ENCODE results near the gene TRAFD1.
"Not testable (repeated sequence)": the region's sequence is repeated elsewhere in the genome, so short reads cannot be mapped to it uniquely, and the experiment has no call there.

TRAFD1 gene

GRCh38 chr12:112125250-112125999 is at the start of gene TRAFD1:
TRAFD1 (plus strand) TSS chr12:112125560; CDS start chr12:112130523, 4,963 bp downstream.
- Histone ChIP-seq H3K27me3 (replicated peaks; ENCODE audit: control insufficient read depth, insufficient read depth, low read length) (no peaks in the 10 kb centered on the region), H3K9ac (ENCODE audit: low read length) (peak within 1 kb of the TSS; percentile 92), H3K9me3 (ENCODE audit: control insufficient read depth, low read length) (no peaks in the 10 kb centered on the region), H3K4me1 (ENCODE audit: control insufficient read depth, insufficient read depth, low read length) (peaks cover 60% of the 10 kb centered on the region), H3K4me3 (ENCODE audit: low read length) (peak within 1 kb of the TSS; percentile 86), H3K36me3 (ENCODE audit: control insufficient read depth, insufficient read depth, low read length, severe bottlenecking) (no peaks in the 10 kb centered on the region)
- peak; percentile 99 for DNase-seq (ENCODE audit: low read depth)

DNA sequence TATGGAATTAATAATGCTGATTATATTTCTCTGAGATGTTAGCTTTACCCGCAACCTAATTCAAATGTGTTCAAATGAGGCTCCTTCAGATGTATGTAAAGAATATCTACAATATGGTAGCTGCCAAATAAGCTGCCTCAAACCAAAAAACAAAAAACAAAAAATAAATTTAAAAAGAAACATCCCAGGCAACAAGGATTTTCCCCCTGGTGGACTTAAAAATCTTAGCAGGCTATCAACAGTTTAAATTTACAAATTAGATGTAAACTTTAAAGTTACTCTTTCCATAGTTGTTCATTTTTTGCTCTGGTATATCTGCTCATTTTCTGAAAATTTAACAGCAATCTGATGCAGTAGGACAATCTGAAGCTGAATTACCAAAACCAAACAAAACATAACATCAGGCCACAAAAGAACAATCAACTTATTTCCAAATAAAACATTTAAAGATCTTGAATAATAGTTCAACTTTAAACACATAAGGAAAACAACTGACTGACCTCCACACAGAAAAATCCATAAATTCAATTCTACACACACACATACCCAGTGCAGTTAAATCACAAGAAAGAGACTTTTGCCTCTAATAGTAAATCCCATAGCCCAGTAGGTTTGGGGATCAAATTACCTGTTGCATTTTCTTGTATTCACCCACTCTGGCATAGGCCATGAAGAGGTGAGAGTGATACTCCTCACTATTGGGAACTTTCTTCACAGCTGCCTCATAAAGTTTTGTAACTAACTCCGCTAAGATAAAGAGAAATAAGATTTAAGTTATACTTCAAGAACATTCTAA is 38.1 kb upstream of the TRAFD1 start:
- peaks cover 21% of the 10 kb centered on the region for H3K4me1 ChIP-seq (ENCODE audit: control insufficient read depth, insufficient read depth, low read length)
- no peaks in the 10 kb centered on the region for H3K27me3 ChIP-seq (replicated peaks; ENCODE audit: control insufficient read depth, insufficient read depth, low read length)
- H3K9me3 ChIP-seq (ENCODE audit: control insufficient read depth, low read length), result no peaks in the 10 kb centered on the region
- DNase-seq (ENCODE audit: low read depth), result peak; percentile 29
- H3K36me3 ChIP-seq (ENCODE audit: control insufficient read depth, insufficient read depth, low read length, severe bottlenecking), result peaks cover 66% of the 10 kb centered on the region
- H3K9ac ChIP-seq (ENCODE audit: low read length), result no peak overlapping the region
- H3K4me3 ChIP-seq (ENCODE audit: low read length), result no peak overlapping the region

GRCh38 chr12:112087851-112088250 is 37.5 kb upstream of the TRAFD1 start:
- H3K4me3 ChIP-seq (ENCODE audit: low read length), result no peak overlapping the region
- no peak for DNase-seq (ENCODE audit: low read depth)
- no peak overlapping the region for H3K9ac ChIP-seq (ENCODE audit: low read length)
- H3K4me1 ChIP-seq (ENCODE audit: control insufficient read depth, insufficient read depth, low read length), result peaks cover 21% of the 10 kb centered on the region
- H3K27me3 ChIP-seq (replicated peaks; ENCODE audit: control insufficient read depth, insufficient read depth, low read length), result no peaks in the 10 kb centered on the region
- H3K36me3 ChIP-seq (ENCODE audit: control insufficient read depth, insufficient read depth, low read length, severe bottlenecking), result peaks cover 68% of the 10 kb centered on the region
- H3K9me3 ChIP-seq (ENCODE audit: control insufficient read depth, low read length), result no peaks in the 10 kb centered on the region

GRCh38 chr12:112091563-112091962 is 33.8 kb upstream of the TRAFD1 start:
- Histone ChIP-seq H3K9ac (ENCODE audit: low read length) (no peak overlapping the region), H3K36me3 (ENCODE audit: control insufficient read depth, insufficient read depth, low read length, severe bottlenecking) (peaks cover 62% of the 10 kb centered on the region), H3K4me3 (ENCODE audit: low read length) (no peak overlapping the region), H3K9me3 (ENCODE audit: control insufficient read depth, low read length) (no peaks in the 10 kb centered on the region), H3K27me3 (replicated peaks; ENCODE audit: control insufficient read depth, insufficient read depth, low read length) (no peaks in the 10 kb centered on the region), H3K4me1 (ENCODE audit: control insufficient read depth, insufficient read depth, low read length) (peaks cover 17% of the 10 kb centered on the region)
- no peak for DNase-seq (ENCODE audit: low read depth)

DNA sequence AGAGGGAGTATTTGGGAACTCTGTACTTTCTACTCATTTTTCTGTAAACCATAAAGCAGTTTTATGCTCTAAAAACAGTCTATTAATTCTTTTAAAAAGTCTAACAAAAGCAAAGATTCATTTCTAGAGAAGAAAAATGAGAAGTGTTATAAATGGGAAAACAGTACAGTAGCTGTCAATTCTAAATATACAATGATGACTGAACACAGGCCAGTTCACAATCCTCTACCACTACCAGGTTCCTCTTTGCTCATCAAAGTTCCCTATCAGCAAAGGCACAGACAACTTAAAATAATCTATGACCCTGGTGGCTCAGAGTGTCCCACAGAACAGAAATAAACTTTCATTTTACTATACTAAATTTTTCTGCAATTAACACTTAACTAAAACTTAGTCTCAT is 29.3 kb upstream of the TRAFD1 start:
- H3K9ac ChIP-seq (ENCODE audit: low read length), result no peak overlapping the region

DNA sequence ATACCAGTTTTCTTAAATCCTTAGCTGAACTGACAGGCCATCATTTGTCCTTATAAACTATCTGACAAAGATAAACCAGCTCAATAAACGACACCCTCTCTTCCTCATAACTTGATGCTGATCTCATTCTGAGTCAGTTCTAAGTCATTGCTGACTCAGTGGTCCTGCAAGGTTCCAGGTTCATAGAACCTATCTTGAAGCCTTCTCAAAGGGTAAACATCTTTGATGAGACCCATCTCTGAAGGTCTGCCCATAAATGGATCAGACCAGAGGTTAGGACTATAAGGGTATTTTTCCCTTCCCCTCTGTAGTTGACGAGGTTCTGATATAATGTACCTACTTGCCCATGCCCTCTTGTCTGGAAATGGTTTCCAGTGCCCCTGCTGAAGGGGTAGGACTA is 28.7 kb upstream of the TRAFD1 start:
- peak; percentile 40 for DNase-seq (ENCODE audit: low read depth)

More for the DNA sequence above, 29.3 kb upstream of the TRAFD1 start:
- Histone ChIP-seq H3K4me3 (ENCODE audit: low read length) (no peak overlapping the region), H3K9me3 (ENCODE audit: control insufficient read depth, low read length) (no peaks in the 10 kb centered on the region), H3K4me1 (ENCODE audit: control insufficient read depth, insufficient read depth, low read length) (peaks cover 12% of the 10 kb centered on the region), H3K36me3 (ENCODE audit: control insufficient read depth, insufficient read depth, low read length, severe bottlenecking) (peaks cover 55% of the 10 kb centered on the region), H3K27me3 (replicated peaks; ENCODE audit: control insufficient read depth, insufficient read depth, low read length) (no peaks in the 10 kb centered on the region)
- no peak for DNase-seq (ENCODE audit: low read depth)

DNA sequence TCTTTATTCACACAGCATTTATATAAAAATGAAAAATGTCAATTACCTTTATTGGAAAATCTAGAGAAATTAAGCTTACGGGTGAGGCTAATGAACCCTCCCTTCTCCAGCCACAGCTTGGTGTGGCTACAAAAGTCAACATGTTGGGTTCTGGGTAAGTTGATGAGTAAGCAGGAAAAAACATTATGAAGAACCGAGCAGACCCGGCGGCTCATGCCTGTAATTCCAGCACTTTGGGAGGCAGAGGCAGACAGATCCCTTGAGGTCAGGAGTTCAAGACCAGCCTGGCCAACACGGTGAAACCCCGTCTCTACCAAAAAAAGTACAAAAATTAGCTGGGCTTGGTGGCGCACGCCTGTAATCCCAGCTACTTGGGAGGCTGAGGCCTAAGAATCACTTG is 27.7 kb upstream of the TRAFD1 start:
- no peak overlapping the region for H3K9ac ChIP-seq (ENCODE audit: low read length)
- H3K27me3 ChIP-seq (replicated peaks; ENCODE audit: control insufficient read depth, insufficient read depth, low read length), result no peaks in the 10 kb centered on the region
- no peaks in the 10 kb centered on the region for H3K9me3 ChIP-seq (ENCODE audit: control insufficient read depth, low read length)
- H3K4me1 ChIP-seq (ENCODE audit: control insufficient read depth, insufficient read depth, low read length), result peaks cover 12% of the 10 kb centered on the region
- no peak for DNase-seq (ENCODE audit: low read depth)
- H3K4me3 ChIP-seq (ENCODE audit: low read length), result no peak overlapping the region
- peaks cover 45% of the 10 kb centered on the region for H3K36me3 ChIP-seq (ENCODE audit: control insufficient read depth, insufficient read depth, low read length, severe bottlenecking)

More for the DNA sequence above, 28.7 kb upstream of the TRAFD1 start:
- peaks cover 54% of the 10 kb centered on the region for H3K36me3 ChIP-seq (ENCODE audit: control insufficient read depth, insufficient read depth, low read length, severe bottlenecking)
- no peaks in the 10 kb centered on the region for H3K27me3 ChIP-seq (replicated peaks; ENCODE audit: control insufficient read depth, insufficient read depth, low read length)
- no peak overlapping the region for H3K4me3 ChIP-seq (ENCODE audit: low read length)
- no peaks in the 10 kb centered on the region for H3K9me3 ChIP-seq (ENCODE audit: control insufficient read depth, low read length)
- H3K9ac ChIP-seq (ENCODE audit: low read length), result no peak overlapping the region
- peaks cover 12% of the 10 kb centered on the region for H3K4me1 ChIP-seq (ENCODE audit: control insufficient read depth, insufficient read depth, low read length)

- not testable (repeated sequence) for H3K9me3 ChIP-seq (ENCODE audit: control insufficient read depth, low read length); DNase-seq (ENCODE audit: low read depth); H3K9ac ChIP-seq (ENCODE audit: low read length); H3K27me3 ChIP-seq (replicated peaks; ENCODE audit: control insufficient read depth, insufficient read depth, low read length); H3K4me3 ChIP-seq (ENCODE audit: low read length)
- H3K4me1 ChIP-seq (ENCODE audit: control insufficient read depth, insufficient read depth, low read length), result peaks cover 18% of the 10 kb centered on the region
- H3K36me3 ChIP-seq (ENCODE audit: control insufficient read depth, insufficient read depth, low read length, severe bottlenecking), result peaks cover 41% of the 10 kb centered on the region
Observed at GRCh38 chr12:112100500-112100899, 24.9 kb upstream of the TRAFD1 start.

GRCh38 chr12:112102127-112102526 is 23.2 kb upstream of the TRAFD1 start:
- H3K36me3 ChIP-seq (ENCODE audit: control insufficient read depth, insufficient read depth, low read length, severe bottlenecking), result peaks cover 33% of the 10 kb centered on the region
- no peak overlapping the region for H3K9ac ChIP-seq (ENCODE audit: low read length)
- no peaks in the 10 kb centered on the region for H3K9me3 ChIP-seq (ENCODE audit: control insufficient read depth, low read length)
- no peak for DNase-seq (ENCODE audit: low read depth)
- H3K4me3 ChIP-seq (ENCODE audit: low read length), result no peak overlapping the region
- peaks cover 21% of the 10 kb centered on the region for H3K4me1 ChIP-seq (ENCODE audit: control insufficient read depth, insufficient read depth, low read length)
- no peaks in the 10 kb centered on the region for H3K27me3 ChIP-seq (replicated peaks; ENCODE audit: control insufficient read depth, insufficient read depth, low read length)

DNA sequence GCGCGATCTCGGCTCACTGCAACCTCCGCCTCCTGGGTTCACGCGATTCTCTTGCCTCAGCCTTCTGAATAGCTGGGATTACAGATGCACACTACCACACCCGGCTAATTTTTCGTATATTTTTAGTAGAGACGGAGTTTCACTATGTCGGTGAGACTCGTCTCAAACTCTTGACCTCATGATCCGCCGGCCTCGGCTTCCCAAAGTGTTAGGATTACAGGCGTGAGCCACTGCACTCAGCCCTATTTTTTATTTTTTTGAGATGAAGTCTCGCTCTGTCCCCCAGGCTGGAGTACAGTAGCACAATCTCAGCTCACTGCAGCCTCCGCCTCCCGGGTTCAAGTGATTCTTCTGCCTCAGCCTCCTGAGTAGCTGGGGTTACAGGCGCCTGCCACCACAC is 22.6 kb upstream of the TRAFD1 start:
- H3K4me1 ChIP-seq (ENCODE audit: control insufficient read depth, insufficient read depth, low read length), result peaks cover 24% of the 10 kb centered on the region
- H3K9ac ChIP-seq (ENCODE audit: low read length); H3K27me3 ChIP-seq (replicated peaks; ENCODE audit: control insufficient read depth, insufficient read depth, low read length); DNase-seq (ENCODE audit: low read depth); H3K9me3 ChIP-seq (ENCODE audit: control insufficient read depth, low read length); H3K4me3 ChIP-seq (ENCODE audit: low read length): not testable (repeated sequence)
- H3K36me3 ChIP-seq (ENCODE audit: control insufficient read depth, insufficient read depth, low read length, severe bottlenecking), result peaks cover 33% of the 10 kb centered on the region

- no peak overlapping the region for H3K4me3 ChIP-seq (ENCODE audit: low read length)
- no peak overlapping the region for H3K9ac ChIP-seq (ENCODE audit: low read length)
- H3K36me3 ChIP-seq (ENCODE audit: control insufficient read depth, insufficient read depth, low read length, severe bottlenecking), result peaks cover 24% of the 10 kb centered on the region
- H3K4me1 ChIP-seq (ENCODE audit: control insufficient read depth, insufficient read depth, low read length), result peaks cover 24% of the 10 kb centered on the region
- no peaks in the 10 kb centered on the region for H3K9me3 ChIP-seq (ENCODE audit: control insufficient read depth, low read length)
- H3K27me3 ChIP-seq (replicated peaks; ENCODE audit: control insufficient read depth, insufficient read depth, low read length), result no peaks in the 10 kb centered on the region
- DNase-seq (ENCODE audit: low read depth), result no peak
Observed at GRCh38 chr12:112103758-112104503, 21.4 kb upstream of the TRAFD1 start.
